Measurements from ENCODE around the gene RPS6KA3. TPM values are rescaled to one million over a fixed set of nuclear protein-coding genes. Genes with fewer than 3 reads are reported as not detected.

Gene RPS6KA3
- total RNA-seq, 6 experiments from 2014 or later = 36.0 to 63.7 (median 44.7) TPM

GRCh38 chrX:20269848-20270561 is 3.3 kb upstream of the RPS6KA3 start:
- Histone ChIP-seq H3K36me3 (no peaks in the 10 kb centered on the region), H3K27ac (no peak overlapping the region), H3K27me3 (no peaks in the 10 kb centered on the region), H3K9me3 (no peaks in the 10 kb centered on the region), H3K4me1 (no peaks in the 10 kb centered on the region), H3K4me3 (no peak overlapping the region)
- 78% methylated on average over 4 of the region's 4 CpGs for WGBS (ENCODE audit: insufficient coverage, low coverage, low lambda C conversion rate, missing lambda C conversion rate)
- no peak for ATAC-seq
- TF ChIP-seq POLR2A (IDR thresholded peaks at IDR 0.05) (no peak), CTCF (IDR thresholded peaks at IDR 0.05) (no peak)
- intact Hi-C loops (cut with DNase I) = no loop called here
- no peak for DNase-seq

- peak overlapping the region in 1 of 3 donors; percentile 31 for H3K27ac ChIP-seq
- intact Hi-C loops (cut with DNase I) = no loop called here
- no peaks in the 10 kb centered on the region for H3K27me3 ChIP-seq
- H3K9me3 ChIP-seq = no peaks in the 10 kb centered on the region
- ATAC-seq = peak in 2 of 4 donors; percentile 2 to 3
- WGBS (ENCODE audit: insufficient coverage, low coverage, low lambda C conversion rate, missing lambda C conversion rate) = 80% methylated on average over 1 of the region's 54 CpGs
- no peaks in the 10 kb centered on the region for H3K4me1 ChIP-seq
- peak overlapping the region; percentile 46 to 59 (median 55) for H3K4me3 ChIP-seq
- DNase-seq = peak; percentile 36 to 61 (median 48)
- TF ChIP-seq POLR2A (IDR thresholded peaks at IDR 0.05) = no peak
- TF ChIP-seq CTCF (IDR thresholded peaks at IDR 0.05) = no peak
- no peaks in the 10 kb centered on the region for H3K36me3 ChIP-seq
Observed at GRCh38 chrX:20267931-20268701, 1.4 kb upstream of the RPS6KA3 start.

- Histone ChIP-seq H3K27me3 (no peaks in the 10 kb centered on the region), H3K36me3 (no peaks in the 10 kb centered on the region), H3K4me3 (peak overlapping the region; percentile 46 to 59 (median 55)), H3K9me3 (no peaks in the 10 kb centered on the region), H3K27ac (peak overlapping the region; percentile 31 to 58 (median 53)), H3K4me1 (no peaks in the 10 kb centered on the region)
- intact Hi-C loops (cut with DNase I) = no loop called here
- ATAC-seq = no peak
- TF ChIP-seq POLR2A (IDR thresholded peaks at IDR 0.05) (no peak), CTCF (IDR thresholded peaks at IDR 0.05) (no peak)
- DNase-seq = no peak
- 15% methylated on average over 12 of the region's 14 CpGs for WGBS (ENCODE audit: insufficient coverage, low coverage, low lambda C conversion rate, missing lambda C conversion rate)
Observed at GRCh38 chrX:20267607-20267930, 860 bp upstream of the RPS6KA3 start.

- Histone ChIP-seq H3K27ac (peak overlapping the region; percentile 22 to 73 (median 53)), H3K36me3 (no peaks in the 10 kb centered on the region), H3K9me3 (no peaks in the 10 kb centered on the region), H3K27me3 (no peaks in the 10 kb centered on the region), H3K4me1 (peaks cover 0 to 9% (median 0%) of the 10 kb centered on the region in 4 donors), H3K4me3 (peak overlapping the region; percentile 46 to 59 (median 55))
- intact Hi-C loops (cut with DNase I) = no loop called here
- peak; percentile 2 to 10 (median 6) for ATAC-seq
- TF ChIP-seq POLR2A (IDR thresholded peaks at IDR 0.05) (no peak), CTCF (IDR thresholded peaks at IDR 0.05) (no peak)
- 36% methylated on average over 28 of the region's 75 CpGs for WGBS (ENCODE audit: insufficient coverage, low coverage, low lambda C conversion rate, missing lambda C conversion rate)
- peak; percentile 32 to 59 (median 44) for DNase-seq
Observed at GRCh38 chrX:20265726-20266681, 705 bp downstream of the RPS6KA3 start.

Data from right lobe of liver (tissue), 6 donors.